SHP77 (cell line): ENCODE measurements around the gene NHERF2.

Source experiments
- DNase-seq, 2 experiments: peaks; one replicate each; lab custom pipeline; 2025; lab: John Stamatoyannopoulos, UW

Gene NHERF2

DNA sequence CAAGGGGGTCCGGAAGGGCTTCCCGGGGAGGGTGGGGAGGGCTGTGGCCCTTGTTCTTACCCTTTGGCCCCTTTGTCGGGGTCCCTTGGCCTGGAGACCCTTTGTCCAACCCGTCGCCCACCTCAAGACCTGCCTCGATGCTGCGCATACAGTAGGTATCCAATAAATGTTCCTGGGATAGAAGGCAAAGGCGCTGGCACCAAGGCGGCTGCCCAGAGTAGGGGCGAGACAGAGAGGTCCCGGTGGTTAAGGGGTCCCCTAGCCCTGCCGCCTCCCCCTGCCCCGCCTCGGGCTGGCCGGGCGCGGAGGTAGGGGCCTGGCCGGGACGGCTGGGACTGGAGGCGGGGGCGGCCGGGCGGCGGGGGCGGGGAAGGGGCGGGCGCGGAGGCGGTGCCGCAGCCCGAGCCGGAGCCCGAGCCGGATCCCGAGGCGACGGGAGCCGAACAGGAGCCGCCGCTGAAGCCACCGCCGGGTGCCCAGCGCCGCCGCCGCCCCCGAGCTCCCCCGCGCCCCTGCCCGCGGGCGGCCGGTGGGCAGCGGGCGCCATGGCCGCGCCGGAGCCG, at the start of gene NHERF2:
NHERF2 (plus strand) TSS at position 442 of the 563 bp plus-strand sequence; CDS start at position 546, 104 bp downstream.
- no peak for DNase-seq

DNA sequence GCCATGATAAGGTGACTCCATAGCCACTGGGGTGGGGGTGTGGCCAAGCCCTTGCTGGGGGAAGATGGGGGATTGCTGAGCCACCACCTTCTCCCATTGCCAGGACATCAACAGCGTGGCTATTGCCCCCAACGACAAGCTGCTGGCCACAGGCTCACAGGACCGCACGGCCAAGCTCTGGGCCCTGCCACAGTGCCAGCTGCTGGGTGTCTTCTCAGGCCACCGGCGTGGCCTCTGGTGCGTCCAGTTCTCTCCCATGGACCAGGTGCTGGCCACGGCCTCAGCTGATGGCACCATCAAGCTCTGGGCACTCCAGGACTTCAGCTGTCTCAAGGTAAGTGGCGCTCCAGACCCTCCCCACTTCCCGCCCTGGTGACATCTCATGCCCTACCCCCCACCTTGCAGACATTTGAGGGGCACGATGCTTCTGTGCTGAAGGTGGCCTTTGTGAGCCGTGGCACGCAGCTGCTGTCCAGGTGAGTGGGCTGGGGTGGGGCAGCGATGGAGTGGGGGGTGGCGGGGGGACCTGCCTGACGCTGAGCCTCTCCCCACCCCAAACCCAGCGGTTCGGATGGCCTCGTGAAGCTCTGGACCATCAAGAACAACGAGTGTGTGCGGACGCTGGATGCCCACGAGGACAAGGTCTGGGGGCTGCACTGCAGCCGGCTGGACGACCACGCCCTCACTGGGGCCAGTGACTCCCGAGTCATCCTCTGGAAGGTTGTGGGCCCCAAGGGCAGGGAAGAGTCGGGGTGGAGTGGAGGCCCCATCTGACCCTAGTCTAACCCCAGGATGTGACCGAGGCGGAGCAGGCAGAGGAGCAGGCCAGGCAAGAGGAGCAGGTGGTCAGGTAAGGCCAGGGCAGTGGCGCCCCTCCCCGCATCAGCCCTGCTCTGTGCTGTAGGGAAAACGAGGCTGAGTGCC, 49.5 kb upstream of the NHERF2 start:
- no peak for DNase-seq

DNA sequence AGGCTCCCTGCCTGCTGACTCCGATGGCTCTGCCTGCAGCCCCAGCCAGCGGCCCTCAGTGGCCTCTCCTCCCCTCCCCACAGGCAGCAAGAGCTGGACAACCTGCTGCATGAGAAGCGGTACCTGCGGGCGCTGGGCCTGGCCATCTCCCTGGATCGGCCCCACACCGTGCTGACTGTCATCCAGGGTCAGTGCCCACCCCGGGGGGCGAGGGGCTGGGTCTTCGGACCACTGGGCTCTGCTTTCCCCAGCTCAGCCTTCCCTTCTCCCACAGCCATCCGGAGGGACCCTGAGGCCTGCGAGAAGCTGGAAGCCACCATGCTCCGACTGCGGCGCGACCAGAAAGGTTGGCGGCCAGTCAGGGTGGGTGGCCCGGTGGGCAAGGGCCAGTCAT, 48.8 kb upstream of the NHERF2 start:
- no peak for DNase-seq

DNA sequence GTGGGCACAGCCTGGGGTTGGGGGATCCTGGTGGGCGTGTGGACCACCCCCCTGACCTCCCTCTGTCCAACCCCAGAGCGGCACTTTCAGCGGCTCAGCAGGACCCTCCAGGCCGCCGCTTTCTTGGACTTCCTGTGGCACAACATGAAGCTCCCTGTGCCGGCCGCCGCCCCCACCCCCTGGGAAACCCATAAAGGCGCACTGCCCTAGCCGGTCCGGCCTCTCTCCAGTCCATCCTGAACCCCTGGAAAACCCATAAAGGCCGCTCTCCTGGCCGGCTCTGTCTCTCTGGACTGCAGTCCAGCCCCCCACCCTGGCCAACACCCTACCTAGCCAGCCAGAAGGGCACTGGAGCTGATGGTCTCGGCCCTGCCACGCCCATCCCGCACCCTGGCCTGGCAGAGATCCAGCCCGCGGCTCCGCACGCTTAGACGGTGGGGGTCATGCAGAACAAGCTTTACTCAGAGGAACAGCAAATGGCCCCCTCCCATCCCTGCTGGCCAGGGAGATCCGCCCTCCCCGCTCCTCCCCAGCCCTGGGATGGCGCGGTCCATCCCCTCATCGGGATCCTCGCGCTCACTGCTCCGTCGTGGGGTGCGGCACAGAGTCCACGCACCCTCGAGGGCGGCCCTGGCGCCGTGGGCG, 48.1 kb upstream of the NHERF2 start:
- no peak for DNase-seq

DNA sequence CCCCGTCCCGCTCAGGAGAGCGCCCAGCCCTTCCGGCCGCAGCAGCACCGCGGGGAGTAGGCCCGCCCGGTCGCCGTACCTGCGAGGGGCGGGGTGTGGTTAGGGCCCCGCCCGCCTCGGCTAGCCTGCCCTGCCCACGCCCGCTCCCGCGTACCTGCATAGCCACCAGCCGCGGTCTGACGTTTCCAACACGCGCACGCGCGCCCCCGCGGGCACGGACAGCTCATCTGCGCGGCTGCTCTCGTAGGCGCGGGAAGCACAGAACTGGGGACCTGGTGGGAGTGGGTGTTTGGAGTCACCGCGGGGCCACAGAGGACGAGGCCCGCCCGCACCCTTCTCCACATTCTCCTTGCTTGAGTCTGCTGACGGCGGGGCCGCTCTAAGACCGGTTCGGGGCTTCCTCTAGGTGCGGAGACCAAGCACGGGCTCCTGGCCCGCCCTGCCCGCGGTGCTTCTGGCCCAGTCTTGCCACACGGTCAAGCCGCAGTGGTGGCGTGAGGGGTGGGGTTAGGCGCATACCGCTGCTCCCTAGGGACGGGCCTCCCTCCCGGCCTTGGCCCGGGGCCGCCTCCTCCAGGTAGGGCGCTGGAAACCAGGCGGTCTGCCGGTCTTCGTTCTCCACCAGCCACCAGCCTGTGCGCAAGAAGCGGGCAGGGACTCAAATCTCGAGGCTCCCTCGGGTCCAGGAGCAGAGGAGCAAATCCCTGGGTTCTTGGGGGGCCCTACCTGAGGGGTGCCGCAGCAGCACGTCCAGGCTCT, 47.3 kb upstream of the NHERF2 start:
- DNase-seq, result no peak

DNA sequence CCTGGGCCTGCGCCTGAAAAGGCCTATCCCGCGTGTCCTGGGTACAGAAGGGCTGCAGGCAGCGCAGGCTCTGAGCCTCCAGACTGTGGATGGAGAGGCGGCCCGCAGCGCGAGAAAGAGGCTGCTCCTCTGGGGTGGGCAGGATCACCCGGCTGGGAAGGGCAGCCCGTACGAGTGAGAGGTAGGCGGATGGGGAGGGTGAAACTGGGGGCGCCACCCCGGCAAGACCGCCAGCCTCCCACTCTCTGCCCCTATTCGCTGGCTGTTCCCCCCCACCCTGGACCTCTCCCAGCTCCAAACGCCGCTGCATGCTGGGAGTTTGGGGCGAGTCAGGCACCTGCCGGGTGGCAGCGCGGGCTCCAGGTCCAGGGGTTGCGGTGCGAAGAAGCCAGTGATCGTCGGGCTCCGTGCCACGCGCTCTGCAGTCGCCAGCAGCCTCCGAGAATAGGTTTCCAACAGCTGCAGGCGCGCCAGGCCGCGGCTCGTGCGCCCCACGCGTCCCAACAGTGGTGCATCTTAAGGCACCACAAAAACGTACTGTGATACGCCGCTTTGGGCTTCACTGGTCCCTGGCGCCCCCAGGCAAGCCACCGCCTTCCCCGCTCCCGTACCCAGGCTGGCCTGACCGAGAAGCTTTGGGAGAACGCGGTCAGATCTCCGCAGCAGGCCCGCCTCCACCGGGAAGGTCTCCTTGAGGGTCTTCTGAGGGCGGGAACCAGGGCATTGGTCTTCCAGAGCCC, 46.5 kb upstream of the NHERF2 start:
- no peak for DNase-seq

DNA sequence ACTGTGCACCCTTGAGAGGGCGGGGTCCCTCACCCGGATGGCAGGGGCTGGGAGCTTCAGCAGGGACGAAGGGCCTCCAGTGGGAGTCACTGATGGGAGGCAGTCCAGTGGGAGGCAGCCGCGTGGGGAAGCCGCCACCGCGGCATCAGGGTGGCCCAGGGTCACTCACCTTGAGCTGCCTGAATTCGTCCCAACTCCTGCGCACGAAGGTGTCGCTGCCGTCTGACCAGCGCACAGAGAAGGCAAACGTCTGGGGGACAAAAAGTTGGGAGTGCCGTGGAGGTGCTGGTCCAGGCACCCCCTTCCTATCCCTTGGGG, 46.0 kb upstream of the NHERF2 start:
- no peak for DNase-seq

DNA sequence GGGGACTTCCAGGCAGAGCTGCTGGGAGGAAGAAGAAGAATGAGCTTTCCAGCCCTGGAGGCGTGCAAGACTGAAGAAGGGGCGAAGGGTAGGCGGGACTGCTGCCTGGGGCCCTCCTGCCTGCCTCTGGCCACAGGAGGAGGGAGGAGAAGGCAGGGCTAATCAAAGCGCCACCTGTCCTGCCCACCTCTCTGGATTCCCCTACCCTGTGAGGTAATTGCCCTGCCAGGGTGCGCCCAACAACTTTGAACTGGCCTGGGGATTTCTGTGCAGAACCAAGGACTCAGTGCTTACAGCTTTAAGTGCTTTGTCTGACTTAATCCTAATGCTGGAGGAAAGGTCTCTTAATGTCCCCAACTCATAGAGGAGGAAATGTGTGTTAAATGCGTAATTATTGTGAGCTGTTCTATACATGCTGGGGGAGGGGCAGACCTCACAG, 45.3 kb upstream of the NHERF2 start, which contains the start of gene NOXO1:
NOXO1 (minus strand) TSS at position 72 of the 439 bp plus-strand sequence. CDS start 290 bp downstream, outside the sequence.
- DNase-seq, result no peak

DNA sequence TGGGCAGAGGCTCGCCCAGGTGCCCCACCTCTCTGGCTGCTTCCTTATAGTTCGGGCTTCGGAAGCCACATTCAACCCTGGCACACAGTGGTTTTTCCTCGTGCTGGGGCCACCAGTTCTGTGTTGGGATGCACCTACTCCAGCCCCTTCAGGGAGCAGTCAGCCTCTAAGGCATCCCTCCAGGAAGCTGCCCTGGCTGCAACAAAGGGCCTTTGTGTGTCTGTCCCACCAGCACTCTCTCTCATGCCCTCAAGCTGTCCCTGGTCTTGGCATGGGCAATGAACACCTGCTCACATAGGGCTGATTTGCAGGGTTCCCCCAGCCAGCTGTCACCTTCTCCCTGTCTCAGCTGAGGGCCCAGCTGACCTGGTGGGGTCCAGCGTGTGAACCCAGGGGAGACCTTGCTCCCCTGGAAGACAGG, 44.7 kb upstream of the NHERF2 start:
- DNase-seq, result no peak

DNA sequence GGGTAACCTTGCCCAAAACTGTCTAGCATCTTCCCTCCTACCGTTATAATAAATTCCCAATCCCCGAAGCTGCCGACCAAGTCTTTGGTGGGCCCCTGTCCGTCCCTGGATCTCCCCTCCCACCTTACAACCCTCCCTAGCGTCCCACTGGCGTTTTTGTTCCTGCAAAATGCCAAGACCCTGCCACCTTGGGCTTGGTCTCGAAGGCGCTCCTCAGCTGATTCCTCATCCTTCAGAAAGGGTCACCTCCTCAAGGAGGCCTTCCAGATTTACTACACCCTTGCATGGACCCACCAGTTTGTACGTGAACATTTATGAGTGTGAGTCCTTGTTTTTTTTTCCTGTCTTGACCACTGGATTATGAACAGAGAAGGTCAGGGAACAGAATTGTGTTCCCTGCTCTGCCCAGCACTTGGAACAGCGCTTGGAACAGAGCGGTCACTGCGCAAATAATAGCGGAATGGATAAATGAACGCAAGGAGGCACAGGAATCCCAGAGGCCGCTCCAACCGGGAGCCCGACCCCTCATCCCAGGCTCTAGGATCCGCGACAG, 43.6 kb upstream of the NHERF2 start:
- no peak for DNase-seq

DNA sequence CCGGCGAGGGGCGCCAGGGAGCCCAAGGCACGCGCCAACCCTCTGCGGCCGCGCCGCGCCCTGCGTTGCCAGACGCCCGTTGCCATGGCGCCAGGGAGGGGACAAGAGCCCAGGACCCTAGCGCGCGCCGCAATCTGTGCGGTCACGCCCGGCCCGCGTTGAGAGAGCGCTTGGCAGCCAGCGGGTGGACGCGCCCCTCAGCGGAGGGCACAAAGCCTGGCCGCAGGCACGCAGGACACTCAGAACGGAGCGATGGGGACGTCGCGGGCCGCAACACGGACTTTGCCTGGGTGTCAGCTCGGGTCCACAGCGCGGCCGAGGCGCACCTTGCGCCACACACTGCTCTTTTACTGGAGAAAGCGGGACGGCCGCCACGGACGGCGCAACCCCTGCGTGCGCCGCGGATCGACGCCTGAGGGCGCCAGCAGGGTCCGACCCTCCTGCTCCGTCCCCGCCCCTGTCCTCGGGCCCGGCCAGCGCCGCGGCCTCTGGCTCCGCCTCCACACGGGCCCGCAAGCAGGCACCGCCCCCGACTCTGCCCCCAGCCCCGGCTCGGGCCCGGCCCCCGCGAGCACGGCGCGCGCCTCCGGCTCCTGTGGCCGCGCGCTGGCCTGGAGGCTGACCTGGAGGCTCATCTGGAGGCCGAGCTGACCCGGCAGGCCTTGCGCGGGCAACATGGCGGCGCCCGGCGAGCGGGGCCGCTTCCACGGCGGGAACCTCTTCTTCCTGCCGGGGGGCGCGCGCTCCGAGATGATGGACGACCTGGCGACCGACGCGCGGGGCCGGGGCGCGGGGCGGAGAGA, 43.0 kb upstream of the NHERF2 start, which contains the start of gene GFER:
GFER (plus strand) TSS at position 650 of the 803 bp plus-strand sequence; CDS start at position 676, 26 bp downstream.
- peak; percentile 87 to 90 for DNase-seq

DNA sequence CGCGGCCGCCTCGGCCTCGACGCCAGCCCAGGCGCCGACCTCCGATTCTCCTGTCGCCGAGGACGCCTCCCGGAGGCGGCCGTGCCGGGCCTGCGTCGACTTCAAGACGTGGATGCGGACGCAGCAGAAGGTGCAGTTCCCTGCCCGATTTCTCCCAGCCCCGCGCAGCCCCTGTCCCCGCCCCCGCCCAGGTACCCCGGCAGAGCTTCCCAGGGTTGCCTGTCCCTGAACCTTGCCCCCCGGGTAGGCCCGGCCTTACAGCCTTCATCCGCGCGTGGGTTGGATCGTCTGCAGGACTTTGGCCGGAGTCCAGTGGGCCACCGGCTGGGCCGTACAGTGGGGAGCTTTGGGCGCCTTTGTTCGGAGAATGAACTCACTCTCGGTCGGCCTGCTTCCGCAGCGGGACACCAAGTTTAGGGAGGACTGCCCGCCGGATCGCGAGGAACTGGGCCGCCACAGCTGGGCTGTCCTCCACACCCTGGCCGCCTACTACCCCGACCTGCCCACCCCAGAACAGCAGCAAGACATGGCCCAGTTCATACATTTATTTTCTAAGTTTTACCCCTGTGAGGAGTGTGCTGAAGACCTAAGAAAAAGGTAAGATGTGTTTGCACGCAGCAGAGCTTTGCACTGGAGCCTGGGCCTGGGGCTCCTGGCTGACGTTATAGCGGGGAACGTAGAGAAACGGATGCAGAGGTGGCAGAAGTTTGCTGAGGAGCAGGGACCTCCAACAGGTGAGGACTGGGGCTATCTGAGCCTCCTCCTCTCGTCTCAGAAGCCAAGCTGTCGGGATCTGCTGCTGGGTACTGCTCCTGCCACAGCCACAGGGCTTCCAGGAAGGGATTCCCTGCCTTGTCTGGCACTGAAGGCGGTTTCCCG, 42.1 kb upstream of the NHERF2 start:
- no peak for DNase-seq

DNA sequence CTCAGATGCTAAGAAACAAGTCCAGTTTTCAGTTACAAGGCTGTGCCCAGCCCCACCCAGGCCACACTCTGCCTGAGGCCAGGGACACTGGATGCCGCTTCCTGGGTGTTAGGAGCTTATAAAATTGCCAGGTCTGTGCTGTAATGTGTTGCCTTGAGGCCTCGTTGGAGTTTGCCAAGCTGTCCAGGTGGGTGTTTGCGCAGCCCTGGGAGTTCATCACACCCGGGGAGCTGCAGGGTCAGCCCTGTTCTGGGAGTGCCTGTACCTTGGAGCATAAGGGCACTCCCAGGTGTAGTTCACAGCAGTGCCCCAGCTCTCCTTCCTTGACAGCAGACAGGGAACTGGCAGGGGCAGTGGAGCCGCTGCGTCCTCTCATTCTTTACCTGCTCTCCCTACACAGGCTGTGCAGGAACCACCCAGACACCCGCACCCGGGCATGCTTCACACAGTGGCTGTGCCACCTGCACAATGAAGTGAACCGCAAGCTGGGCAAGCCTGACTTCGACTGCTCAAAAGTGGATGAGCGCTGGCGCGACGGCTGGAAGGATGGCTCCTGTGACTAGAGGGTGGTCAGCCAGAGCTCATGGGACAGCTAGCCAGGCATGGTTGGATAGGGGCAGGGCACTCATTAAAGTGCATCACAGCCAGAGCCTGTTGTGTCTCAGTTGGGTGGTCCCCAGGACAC, 41.1 kb upstream of the NHERF2 start:
- no peak for DNase-seq

DNA sequence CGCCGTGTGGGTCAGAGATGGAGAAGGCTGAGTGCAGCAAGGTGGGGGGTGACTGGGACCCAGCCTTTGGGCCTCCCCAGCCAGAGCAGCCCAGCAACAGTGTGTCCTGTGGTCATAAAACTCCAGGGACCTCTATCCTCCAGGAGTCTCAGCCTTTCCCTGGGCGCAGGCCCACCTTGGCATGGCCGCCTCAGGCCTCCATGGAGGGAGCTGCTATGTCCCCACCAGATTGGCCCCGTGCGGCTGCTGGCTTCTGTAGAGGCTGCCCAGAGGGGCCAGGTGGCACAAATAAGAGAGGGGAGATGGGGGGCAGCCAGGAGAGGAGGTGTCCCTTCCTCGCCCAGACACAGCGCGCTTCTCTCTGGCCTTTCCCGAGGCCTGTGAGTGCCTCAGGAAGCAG, 39.5 kb upstream of the NHERF2 start:
- no peak for DNase-seq

DNA sequence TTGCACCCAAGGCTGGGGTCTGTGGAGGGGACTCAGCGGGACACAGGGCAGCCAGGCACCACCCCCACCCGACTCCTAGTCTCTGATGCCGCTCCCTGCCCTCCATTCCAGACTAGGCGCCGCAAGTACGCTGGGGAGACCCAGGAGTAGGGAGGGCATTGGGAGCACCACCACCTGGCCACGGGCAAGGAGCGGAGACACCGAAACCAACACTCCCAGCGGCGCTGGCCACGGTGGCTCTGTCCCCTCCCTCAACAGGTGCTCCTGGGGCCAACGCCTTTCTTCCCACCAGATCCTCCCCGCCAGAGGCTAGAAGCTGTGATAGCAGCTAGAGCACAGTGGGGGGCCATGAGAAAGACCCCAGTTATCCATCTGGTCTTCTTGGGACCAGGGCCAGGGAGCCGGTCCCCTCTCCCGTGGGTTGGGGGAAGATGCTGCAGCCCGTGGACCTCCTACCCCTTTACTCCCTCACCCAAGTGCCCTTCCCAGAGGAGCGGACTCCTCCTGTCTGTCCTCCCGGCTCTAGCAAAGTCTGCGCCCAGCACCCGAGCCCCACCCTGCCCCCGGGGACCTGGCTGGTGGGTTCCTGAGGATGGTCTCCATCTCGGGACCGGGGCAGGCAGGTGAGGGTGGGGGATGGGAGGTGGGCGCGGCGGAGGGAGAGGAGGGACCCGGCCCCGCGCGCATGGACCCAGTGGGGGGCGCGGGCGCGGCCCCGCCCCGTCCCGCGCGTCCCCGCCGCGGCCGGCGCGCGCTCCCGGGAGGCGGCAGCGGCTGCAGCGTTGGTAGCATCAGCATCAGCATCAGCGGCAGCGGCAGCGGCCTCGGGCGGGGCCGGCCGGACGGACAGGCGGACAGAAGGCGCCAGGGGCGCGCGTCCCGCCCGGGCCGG, 37.2 kb upstream of the NHERF2 start, which contains the start of gene SYNGR3:
SYNGR3 (plus strand) TSS at position 762 of the 892 bp plus-strand sequence. CDS start 133 bp downstream, outside the sequence.
- no peak for DNase-seq

DNA sequence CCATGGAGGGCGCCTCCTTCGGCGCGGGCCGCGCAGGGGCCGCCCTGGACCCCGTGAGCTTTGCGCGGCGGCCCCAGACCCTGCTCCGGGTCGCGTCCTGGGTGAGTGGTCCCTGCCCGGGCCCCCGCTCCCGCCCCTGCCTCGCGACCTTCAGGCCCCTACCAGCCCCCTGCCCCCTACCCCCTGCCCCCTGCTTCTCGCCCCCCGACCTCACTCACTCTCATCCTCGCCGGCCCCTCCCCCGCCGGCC, 36.7 kb upstream of the NHERF2 start:
- no peak for DNase-seq

DNA sequence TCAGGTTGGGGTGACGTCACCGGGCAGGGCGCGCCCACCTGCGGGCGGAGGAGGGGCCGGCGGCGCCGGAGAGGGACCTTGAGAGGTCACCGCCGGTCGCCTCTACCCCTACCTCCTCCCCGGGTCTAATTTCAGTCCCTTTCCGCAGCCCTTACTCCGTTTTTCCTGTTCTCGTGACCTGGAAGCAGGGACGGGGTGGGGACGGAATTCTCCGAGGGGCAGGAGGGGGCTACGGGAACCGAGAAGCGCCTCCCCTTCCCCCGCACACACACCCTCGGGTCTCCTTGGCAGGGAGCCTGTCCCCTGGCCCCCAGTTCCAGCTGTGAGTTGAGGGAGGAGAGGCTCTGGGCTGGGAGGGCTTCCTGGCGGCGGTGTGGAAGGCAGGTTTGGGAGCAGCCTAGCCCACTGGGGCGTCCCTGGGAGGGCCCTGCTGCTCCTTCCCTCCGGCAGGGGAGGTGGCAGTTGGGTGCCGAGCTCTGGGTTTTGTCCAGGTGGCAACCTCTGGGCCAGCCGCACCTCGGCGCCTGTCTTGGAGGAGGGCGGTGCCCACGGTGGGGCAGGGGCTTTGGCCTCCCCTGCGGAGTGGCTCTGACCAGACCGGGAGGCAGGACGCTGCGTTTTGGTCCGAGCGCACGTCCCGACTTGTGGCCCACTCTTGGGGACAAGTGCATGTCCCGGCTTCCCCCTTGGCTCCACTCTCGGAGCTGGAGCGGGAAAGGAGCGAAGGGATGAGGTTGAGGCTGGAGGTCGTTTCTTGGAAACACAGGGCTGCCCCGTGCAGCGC, 36.2 kb upstream of the NHERF2 start:
- DNase-seq, result peak in 1 of 2 experiments; percentile 35
